Measurements from ENCODE around the gene ASB3.
A peak's percentile ranks its signal among the peaks of the same experiment; 100 is the strongest.

ASB3 gene

DNA sequence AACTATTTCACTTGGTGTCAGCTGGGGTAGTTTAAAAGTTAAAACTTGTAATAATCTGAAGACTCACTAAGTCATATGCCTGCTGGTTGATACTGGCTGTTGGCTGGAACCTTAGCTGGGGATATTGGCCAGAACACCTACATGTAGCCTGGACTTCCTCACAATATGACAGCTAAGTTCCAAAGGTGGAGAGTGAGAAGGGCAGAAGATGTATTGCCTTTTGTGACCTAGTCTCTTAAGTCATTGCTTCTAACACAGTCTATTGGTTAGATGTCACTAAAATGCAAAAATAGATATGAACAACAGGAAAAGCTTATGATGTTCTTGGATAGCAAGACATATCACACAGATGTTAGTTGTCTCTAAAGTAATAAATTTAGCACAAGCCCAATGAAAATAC, 132.4 kb downstream of the ASB3 start:
- DNase-seq: no peak

DNA sequence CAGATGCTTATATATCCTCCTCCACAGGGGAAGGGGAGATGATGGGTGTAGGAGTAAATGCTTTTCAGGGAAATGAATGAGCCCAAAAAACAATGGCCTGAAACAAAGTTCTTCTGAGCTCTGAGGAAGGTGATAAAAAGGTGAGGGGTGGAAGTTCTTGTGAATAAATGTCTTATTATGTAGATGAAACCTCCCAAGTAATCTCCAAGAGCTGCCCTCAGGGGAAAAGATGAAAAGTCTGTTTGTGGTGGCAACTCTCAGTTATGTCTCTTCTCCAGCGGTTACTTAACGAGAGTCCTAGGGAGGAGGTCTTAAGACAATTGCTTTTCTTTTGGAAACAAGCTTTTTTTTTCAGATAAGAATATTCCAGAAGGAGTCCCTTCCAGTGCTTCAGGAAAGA, 134.6 kb downstream of the ASB3 start:
- no peak for DNase-seq

DNA sequence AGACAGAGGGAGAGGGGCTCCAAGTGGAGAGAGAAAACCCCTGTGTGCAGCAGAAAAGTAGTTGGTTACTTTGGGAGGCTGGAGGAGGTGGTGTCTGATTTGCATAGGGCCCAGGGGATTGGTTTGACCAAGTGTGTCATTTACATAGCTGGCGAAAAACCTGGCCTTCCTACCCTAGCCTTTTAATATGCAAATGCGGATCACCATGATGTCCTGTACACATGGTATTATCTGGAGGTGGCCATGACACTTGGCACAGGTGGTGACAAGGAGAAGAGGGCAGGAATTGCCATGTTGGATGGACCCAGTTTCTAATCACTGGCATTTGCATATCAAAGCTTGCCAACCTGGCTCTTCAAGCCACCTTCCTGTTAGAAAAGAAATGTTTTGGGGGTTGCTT, 140.0 kb downstream of the ASB3 start:
- DNase-seq: no peak

DNA sequence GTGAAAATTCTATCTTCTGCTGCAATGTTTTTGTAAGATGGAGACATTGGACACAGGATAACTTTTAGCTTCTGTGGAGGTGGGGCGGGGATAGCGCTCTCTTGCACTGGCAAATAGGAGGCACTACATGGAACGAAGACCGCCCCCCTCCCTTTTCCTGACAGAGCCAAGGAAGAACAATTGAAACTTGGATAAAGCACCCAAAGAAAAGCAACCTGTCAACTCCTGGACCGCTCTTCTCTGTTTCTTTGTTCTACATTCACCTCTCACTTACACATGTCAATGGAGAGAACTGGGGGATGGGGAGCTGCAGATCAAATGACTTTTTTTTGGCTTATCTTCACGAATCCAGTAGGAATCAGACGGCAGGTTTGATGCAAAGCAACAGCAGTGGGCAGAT, 145.5 kb downstream of the ASB3 start:
- no peak for DNase-seq

DNA sequence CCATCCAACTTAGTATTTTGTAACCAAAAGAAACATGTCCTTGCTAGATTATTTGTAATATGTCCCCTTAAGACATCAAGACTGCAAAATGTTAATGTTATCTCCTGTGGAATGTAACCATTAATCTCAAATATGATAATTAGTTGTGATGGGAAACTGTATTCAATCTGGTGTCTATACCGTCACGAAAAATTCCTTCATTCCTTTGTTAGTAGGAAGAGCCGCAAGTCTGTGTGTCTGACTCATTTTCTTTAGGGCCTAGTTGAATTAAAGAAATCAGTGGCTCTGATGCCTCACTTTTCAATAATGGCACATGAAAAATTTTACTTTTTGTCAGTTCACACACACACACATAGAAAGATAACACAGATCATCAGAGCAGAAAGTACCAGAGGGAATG, 146.3 kb downstream of the ASB3 start:
- no peak for DNase-seq

DNA sequence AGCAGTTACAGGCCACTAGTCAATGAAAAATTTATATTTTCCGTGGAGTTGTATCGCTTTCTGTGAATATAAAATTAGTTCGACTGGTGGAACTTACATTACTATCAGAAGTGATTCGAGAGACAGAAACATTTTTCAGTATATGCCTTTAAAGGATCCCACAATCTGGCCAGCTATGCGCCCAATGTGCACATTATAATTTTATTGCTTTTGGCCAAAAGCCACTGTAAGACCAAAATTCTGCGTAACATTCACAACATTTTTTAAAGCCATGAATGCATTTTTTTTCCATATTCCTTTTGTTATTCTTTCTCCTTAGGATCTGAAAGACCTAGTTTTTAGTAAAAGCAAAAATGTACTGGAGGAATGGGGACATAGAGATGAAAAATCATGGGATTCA, 150.2 kb downstream of the ASB3 start:
- DNase-seq: no peak

DNA sequence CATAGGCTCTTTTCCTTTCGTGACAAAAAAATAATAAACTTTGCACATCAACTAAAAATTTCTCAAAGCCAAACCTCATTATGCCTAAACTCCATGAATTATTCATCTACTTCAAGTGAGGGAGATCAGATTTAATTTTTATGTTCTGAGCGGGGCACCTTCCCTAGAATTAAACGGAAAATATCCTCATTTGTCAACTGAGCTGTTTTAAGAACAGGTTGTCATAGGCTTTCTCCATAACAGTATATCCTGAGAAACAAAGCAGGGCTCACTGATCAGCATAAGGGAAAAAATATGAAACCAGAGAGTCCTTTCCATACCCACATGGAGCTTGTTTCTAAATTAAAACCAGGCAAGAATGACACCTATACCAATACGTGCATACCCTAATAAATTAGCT, 150.6 kb downstream of the ASB3 start:
- DNase-seq: no peak

DNA sequence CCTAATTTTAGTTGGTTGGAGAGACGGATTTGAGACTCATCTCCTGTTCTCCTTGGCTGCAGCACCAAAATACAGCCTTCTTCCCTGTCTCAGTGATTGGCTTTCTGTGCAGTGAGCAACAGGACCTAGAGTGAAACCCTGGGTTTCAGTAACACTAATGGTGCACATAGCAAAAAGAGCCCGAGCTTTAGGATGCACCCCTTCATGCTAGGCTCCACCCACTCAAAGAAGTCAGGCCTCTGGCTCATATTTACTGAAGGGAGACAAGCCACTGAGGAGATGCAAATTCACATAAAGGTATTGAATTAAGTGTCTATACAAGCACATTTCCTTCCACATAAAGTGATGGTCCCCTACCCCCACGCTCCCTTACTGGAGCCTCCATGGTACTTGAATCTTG, 151.1 kb downstream of the ASB3 start:
- no peak for DNase-seq

DNA sequence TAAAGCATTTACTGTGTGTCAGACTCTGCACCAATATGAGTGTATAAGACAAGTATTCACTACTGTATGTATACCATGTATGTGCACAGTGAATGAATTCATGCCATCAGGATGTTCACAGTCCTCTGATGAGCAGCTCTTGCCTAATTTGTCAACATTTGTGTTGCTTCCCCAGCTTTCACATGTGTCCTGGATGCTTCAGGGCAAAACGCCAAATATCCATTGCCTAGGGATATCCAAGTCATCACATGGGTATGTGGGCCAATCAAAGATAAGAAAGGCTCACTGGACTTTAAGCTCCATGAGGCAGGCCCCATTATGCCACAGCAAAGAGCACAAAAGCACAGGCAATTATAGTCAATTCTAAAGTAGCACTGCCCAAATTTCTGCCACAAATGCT, 153.3 kb downstream of the ASB3 start:
- no peak for DNase-seq

DNA sequence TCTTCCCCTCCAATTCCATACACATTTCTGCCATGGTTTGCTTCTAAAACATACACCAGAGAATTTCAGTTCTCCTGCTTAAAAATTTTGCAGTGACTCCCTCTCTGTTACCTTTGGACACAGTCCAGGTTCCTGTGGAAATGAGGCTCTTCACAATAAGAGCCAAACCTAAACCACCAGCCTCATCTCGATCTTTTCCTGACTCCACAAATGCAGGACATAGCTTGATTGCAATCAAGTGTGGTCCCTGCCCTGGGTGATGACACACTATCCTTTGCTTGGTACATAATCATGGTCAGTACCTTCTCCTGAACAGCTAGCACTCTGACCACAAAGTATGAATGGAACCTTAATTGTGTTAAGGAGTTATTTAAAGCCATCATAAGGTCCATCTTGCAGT, 154.0 kb downstream of the ASB3 start:
- DNase-seq: no peak

DNA sequence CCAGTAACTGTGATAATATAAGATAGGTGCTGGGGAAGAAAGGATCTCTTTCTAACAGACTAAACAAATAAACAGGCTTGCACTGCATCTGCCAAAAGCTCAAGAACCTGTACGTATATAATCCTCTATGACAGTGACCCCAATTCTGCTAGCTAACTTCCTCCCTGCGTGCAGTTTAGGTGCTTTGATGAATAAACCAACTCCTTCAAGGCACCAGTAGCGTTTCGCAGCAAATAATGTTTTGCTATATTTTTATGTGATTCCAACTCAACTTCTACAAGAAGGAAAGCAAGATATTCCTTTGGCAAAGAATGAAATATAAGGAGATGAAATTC, 154.7 kb downstream of the ASB3 start:
- no peak for DNase-seq

DNA sequence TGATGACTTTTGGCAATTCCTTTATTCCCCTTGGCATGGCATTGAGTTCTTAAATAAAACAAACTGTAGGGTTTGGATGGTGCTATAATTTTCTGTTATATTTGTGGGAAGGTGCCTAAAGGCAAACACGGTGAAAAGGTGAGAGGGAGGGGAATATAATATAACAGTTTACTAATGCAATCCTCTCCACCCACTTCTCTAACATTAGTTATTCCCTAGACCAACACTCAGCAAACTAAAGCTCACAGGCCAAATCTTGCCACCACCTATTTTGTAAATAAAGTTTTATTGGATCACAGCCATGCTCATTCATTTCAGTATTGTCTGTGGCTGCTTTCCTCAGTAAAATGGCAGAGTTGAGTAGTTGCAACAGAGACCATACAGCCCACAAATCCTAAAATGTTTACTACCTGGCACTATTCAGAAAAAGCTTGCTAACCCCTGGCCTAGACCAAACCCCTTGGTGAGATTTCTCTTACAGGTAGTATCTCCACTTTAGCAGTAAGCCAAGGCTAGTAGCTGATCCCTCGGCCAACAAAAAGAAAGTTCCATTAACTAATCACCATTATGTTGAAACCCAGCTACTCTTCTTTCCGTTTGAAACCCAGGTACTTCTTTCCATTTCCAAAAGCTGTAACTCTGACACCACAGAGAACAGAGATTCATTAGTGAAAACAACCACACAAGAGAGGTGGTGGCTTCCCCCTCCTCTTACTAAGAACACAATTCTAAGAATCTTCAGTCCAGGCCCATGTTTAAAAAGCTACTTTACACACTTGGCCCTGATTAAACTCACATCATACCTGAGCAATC, 155.2 kb downstream of the ASB3 start:
- DNase-seq: no peak

DNA sequence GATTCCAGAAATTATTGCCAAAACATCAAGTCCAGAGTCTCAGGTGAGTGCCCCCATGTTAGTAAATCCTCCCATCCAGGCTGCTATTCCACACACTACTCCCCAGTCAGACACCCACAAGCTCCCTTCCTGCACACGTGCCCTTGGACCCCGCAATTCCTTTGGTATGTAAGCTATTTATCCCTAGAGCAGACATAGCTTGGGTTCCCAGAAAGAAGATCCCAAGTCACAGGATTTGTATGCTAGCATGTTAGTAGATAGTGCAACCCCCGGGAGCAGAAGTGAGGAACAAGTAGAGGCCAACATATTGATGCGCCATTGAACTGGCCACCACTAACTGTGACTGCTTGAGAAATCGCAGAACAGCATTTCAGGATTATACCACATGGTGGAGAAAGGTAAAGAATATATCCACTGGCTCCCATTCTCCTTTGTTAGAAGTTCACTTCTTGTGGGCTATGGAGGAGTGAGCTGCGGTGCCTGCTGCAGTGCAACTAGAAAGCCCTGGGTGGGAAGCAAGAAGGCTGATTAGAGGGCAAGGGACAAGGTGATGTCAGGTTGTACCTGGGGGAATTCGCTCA, 156.6 kb downstream of the ASB3 start:
- no peak for DNase-seq

DNA sequence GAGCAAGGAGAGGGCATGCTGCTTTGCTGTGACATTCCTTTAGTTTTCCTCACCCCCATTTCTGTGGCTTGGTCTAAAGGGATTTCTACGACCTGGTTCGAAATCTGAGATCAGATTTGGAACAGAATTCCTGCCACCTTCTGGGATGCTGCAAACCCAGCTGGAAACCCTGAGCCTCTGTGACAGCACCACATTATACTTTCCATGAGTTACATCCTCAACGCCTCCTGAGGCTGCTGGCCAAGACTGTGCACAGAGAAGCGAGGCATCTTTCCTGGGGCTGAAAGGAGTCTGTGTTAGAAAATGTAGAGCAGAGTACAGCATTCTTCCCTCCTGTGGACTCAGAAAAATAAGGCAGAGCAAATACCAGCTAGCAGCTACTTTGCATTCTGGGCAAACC, 157.3 kb downstream of the ASB3 start:
- DNase-seq: peak in 16 of 56 donors; percentile 1 to 33 (median 4)

DNA sequence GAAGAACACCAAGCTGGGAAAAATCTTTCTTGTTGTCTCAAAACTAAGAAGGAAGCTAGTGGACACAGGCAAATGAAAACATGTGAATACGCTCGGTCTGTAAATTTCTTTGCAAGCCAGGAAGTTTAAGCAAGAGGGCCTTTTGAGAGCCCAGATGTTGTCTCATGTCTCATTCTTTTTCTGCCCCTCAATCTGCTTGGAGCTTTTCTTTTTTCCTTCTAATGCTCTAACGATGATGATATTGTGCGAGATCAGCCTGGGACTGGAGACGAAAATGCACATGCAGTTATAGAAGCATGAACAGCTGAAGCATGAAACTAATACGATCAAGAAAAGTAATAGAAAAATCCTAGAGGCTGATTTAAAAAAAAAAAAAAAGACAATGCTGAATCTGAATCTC, 157.8 kb downstream of the ASB3 start:
- DNase-seq: no peak

DNA sequence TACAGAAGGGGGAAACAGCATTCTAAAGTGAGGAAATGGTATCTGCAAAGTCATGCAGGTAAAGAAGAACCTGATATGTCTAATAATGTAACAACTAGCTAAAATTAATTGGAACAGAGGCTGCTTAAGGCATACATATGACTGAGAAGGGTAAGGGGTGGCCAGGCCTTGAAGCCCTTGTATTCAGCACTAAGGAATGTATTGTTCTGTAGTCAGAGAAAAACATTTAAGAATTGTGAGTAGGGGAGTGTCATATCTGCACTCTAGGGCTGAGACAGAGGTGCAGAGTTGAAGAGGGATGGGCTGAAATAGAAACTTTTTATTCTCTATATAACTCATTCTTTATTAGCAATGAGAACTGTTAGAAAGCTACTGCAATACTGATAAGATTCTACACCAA, 164.6 kb downstream of the ASB3 start:
- no peak for DNase-seq

DNA sequence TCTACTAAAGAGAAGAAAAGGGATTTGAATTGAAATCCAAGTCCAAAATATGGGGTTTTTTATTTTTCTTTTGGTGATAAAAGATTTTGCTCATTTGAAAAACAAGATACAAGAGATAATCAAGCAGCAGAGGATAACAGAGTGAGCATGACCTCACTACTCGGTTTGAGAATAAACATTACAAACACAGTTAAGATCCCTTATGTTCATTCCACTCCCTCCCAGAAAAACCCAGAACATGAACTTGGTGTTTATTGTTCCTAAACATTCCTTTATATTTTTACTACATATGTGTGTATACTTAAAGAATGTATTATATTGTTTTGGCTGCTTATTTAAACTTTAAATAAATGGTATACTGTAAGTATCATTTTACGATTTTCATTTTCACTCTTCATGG, 165.8 kb downstream of the ASB3 start:
- no peak for DNase-seq

Data from amygdala (tissue), 56 donors.